DMS153 treated with DMSO at 0.1 percent for 48 hours (cell line): ENCODE results near the gene PRL.

Experiments
- DNase-seq: peaks from one replicate; lab custom pipeline; 2025; ENCODE audit not compliant: unreplicated experiment; lab: John Stamatoyannopoulos, UW

PRL gene

GRCh38 chr6:22295145-22295544, 1.7 kb downstream of the PRL start:
- no peak for DNase-seq

- no peak for DNase-seq
These were observed 2.5 kb downstream of the PRL start for GRCh38 chr6:22294301-22294700.

- no peak for DNase-seq
These were observed 6.8 kb downstream of the PRL start for GRCh38 chr6:22290045-22290444.

GRCh38 chr6:22288721-22289120, 8.1 kb downstream of the PRL start:
- no peak for DNase-seq

- DNase-seq, result no peak
These were observed 12.2 kb downstream of the PRL start for GRCh38 chr6:22284666-22285065.

GRCh38 chr6:22281341-22282085, 15.3 kb downstream of the PRL start:
- no peak for DNase-seq

- no peak for DNase-seq
These were observed 17.4 kb downstream of the PRL start for GRCh38 chr6:22279427-22279826.

- no peak for DNase-seq
These were observed 25.8 kb downstream of the PRL start for GRCh38 chr6:22271081-22271480.

GRCh38 chr6:22263748-22264147, 33.1 kb downstream of the PRL start:
- no peak for DNase-seq

- no peak for DNase-seq
These were observed 42.0 kb downstream of the PRL start for GRCh38 chr6:22254886-22255285.

GRCh38 chr6:22253955-22254655, 42.7 kb downstream of the PRL start:
- DNase-seq, result no peak

GRCh38 chr6:22251348-22251747, 45.5 kb downstream of the PRL start:
- DNase-seq, result no peak

GRCh38 chr6:22250486-22250885, 46.4 kb downstream of the PRL start:
- peak; percentile 9 for DNase-seq

- DNase-seq, result no peak
These were observed 47.0 kb downstream of the PRL start for GRCh38 chr6:22249711-22250350.

- no peak for DNase-seq
These were observed 48.1 kb downstream of the PRL start for GRCh38 chr6:22248513-22249308.

GRCh38 chr6:22247916-22248482, 48.8 kb downstream of the PRL start:
- DNase-seq, result no peak

GRCh38 chr6:22240025-22240424, 56.8 kb downstream of the PRL start:
- no peak for DNase-seq

GRCh38 chr6:22239261-22239921, 57.4 kb downstream of the PRL start:
- no peak for DNase-seq

GRCh38 chr6:22238861-22239260, 58.0 kb downstream of the PRL start:
- no peak for DNase-seq

- no peak for DNase-seq
These were observed 59.3 kb downstream of the PRL start for GRCh38 chr6:22237526-22237925.
